Stimulated activated CD8-positive, alpha-beta memory T cell treated with anti-CD3 and anti-CD28 coated beads, Interleukin-7, amount 100 ng/mL, for 48 hours (primary cell): ENCODE results near the gene INHBE.
"Not testable (repeated sequence)": the region's sequence is repeated elsewhere in the genome, so short reads cannot be mapped to it uniquely, and the experiment has no call there.

ENCODE experiments used
- DNase-seq, 2 donors: peaks; one replicate each; pipeline ENCODE4 v3.0.0-alpha.2; 2020; ENCODE audit warnings: low read depth in 1 of 2; ENCODE audit errors: extremely low read depth in 1 of 2

Gene INHBE, protein sequence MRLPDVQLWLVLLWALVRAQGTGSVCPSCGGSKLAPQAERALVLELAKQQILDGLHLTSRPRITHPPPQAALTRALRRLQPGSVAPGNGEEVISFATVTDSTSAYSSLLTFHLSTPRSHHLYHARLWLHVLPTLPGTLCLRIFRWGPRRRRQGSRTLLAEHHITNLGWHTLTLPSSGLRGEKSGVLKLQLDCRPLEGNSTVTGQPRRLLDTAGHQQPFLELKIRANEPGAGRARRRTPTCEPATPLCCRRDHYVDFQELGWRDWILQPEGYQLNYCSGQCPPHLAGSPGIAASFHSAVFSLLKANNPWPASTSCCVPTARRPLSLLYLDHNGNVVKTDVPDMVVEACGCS

DNA sequence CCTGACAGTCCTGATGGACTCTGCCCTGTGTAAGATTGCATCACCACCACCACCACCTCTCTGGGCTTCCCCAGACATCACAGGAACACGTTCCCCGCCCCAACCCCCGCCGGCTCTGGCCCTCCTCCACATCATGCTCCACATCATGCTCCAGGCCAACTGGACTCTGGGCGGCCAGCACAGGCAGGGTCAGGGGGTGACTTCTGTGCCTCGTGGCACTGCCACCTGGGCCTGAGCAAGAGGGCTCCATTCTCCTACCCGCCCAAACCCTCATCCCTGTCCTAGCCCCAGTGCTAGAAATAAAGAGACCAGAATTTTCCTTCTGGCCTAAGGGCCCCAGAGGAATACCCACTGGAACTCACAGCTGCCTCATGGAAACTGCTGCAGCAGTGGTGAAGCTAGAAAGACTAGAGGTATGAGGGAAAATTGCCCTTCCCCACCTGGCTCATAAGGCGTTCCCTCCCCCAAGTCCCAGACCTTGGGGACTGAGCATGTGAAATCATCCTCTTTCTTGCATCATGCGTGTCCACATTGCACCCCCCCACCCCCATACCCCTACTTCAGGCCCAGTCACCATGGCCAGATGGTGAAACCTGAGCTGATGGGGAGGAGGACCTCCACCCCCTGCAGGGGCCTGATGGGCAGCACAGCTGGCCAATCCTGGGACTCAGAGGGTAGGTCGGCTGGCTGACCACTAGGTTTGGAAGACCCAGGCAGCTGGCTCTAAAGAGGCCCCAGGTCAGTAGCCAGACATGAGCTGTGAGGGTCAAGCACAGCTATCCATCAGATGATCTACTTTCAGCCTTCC, at the start of gene INHBE:
Gene INHBE, plus strand, starts transcription at position 742 of the 808 bp plus-strand sequence. CDS start 230 bp downstream, outside the sequence.
- no peak for DNase-seq

DNA sequence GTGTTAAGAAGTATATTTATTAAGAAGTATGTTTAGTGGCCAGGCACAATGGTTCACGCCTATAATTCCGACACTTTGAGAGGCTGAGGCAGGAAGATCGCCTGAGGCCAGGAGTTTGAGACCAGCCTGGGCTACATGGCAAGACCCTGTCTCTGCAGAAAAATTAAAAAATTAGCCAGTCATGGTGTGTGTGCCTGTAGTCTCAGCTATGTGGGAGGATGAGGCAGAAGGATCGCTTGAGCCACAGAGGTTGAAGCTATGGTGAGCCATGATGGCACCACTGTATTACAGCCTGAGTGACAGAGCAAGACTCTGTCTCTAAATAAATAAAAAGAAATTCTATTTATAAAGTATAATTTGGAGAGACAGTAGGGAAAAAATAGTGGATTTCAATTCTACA, 44.6 kb upstream of the INHBE start:
- no peak for DNase-seq

DNA sequence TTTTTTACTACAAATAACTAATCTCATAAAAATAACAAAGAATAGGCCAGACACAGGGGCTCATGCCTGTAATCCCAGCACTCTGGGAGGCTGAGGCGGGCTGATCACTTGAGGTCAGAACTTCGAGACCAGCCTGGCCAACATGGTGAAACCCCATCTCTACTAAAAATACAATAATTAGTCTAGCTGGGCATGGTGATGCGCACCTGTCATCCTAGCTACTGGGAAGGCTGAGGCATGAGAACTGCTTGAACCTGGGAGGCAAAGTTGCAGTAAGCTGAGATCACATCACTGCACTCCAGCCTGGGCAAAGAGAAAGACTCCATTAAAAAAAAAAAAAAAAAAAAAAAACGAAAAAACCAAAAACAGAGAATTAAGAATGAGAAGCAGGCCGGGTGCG, 40.9 kb upstream of the INHBE start:
- not testable (repeated sequence) for DNase-seq

DNA sequence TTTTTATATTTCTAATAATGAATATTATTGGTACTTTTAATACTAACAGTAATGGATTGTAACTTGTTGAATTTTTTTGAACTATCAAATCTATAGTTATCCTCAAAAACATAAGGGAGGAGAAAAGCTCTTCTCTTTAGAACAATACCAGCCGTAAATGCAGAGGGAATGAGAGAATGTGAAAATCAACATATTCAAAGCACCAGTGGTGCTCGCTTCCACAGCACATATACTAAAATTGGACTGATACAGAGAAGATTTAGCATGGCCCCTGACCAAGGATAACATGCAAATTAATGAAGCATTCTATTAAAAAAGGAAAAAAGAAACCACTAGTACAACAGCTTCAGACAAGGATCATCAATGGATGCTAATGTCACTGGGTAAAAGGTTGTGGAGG, 40.0 kb upstream of the INHBE start:
- DNase-seq, result no peak

DNA sequence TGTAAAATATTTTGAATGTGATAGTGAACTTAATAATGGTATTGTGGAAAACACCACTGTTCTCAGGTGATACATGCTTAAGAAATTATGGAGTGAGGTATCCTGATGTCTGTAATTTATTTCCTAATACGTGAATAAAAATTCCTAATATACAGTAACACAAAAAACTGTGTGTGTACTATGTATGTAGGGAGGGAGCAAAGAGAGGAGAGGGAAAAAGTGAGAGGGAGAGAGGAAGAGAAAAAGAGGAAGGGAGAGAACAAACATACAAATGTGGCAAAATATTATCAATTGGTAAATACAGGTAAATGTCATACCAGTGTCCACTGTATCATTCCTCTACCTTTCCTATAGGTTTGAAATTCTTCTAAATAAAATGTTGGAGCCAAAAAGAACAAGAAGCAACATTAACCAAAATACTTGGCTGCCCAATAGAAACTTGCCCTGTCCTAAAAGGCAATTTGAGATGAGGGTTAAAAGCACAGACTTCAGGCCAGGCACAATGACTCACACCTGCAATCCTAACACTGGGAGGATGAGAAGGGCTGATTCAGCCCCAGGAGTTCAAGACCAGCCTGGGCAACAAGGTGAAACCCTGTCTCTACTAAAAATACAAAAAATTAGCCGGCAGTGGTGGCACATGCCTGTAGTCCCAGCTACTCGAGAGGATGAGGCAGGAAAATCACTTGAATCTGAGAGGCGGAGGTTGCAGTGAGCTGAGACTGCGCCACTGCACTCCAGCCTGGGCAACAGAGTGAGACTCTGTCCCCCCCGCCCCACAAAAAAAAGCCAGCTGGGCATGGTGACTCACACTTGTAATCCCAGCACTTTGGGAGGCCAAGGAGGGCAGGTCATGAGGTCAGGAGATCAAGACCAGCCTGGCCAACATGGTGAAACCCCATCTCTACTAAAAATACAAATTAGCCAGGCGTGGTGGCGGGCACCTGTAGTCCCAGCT, 38.8 kb upstream of the INHBE start:
- DNase-seq, result no peak

DNA sequence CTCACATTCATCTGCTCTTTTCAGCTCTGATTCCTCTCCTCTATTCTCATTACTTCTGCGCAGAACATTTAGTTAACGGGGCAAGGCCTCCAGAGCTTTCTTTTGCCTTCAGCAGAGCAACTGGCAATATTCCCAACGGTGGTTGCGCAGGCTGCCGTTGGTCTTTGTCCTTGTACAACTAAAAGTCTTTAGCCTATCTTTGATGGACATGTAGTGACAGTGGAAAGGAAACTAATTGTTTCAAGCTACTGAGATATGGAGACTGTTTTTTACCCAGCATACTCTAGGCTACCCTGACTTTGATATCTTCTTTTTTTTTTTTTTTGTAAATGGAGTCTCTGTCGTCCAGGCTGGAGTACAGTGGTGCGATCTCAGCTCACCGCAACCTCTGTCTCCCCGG, 36.9 kb upstream of the INHBE start:
- DNase-seq, result no peak

DNA sequence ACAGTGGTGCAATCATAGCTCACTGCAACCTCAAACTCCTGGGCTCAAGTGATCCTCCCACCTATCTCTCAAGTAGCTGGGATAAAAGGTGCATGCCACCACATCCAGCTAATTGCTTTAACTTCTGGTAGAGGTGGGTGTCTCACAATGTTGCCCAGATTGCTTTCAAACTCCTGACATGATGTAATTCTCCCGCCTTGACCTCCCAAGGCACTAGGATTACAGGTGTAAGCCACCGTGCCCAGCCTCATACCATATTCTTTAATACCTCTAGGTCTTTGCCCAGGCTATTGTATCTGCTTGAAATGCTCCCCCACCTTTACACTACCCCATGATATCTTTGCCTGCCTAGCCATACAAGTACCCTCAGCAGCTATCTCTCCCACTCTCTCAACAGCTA, 35.6 kb upstream of the INHBE start:
- no peak for DNase-seq

DNA sequence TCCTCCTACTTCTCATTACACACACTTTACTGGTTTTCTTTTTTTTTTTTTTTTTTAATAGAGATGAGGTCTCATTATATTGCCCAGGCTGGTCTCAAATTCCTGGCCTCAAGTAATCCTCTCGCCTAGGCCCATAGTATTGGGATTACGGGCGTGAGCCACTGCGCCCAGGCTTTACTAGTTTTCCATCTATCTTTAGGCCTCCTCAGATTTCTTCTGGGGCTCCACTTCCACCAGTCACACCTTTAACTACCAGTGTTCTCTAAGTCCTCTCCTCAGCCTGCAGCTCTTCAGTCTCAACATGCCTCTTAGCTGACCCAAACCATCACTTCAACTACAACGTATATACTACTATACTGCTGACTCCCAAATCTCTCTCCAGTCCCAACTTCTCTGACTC, 34.6 kb upstream of the INHBE start:
- DNase-seq, result no peak

DNA sequence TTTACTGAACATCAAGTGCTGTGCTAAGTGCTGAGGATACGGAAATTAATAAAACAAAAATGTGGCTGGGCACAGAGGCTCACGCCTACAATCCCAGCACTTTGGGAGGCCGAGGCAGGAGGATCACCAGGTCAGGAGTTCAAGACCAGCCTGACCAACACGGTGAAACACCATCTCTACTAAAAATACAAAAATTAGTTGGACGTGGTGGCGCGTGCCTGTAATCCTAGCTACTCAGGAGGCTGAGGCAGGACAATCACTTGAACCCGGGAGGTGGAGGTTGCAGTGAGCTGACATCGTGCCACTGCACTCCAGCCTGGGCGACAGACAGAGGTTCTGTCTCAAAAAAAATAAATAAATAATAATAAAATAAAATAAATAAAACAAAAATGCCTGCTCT, 28.2 kb upstream of the INHBE start:
- DNase-seq, result not testable (repeated sequence)

DNA sequence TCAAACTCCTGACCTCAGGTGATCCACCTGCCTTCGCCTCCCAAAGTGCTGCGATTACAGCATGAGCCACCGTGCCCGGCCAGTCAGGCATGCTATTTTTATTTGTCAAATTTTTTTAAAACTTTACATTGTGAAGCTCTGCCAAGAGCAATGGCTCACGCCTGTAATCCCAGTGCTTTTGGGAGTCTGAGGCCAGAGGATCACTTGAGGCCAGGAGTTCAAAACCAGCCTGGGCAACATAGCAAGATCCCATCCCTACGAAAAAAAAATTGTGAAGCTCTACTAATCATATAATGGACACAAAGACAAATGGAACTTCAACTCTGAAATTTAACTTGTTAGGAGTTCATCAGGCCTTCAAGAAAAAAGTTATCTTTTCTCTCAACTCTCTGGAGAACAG, 26.1 kb upstream of the INHBE start:
- no peak for DNase-seq

DNA sequence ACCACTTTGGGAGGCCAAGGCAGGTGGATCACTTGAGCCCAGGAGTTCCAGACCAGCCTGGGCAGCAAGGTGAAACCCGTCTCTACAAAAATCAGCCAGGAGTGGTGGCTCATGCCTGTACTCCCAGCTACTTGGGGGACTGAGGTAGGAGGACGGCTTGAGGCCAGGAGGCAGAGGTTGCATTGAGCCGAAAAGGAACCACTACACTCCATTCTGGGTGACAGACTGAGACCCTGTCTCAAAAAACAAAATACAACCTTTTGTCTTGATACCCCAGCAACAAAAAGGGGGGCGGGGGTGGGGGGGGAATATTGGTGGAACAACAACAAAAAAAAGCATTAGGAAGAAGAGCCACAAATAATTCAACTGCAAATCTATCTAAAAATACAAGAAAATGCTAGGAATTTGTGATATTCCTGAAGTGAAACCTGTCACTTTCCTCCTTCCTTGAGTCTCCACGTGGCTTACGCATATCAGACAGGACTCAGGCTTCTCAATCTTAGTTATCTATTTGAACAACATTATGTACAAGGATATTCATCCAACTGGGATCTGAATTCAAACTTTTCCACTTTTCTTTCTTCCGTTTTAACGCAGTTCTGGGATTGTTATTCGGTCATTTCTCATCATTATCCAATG, 25.5 kb upstream of the INHBE start:
- no peak for DNase-seq

DNA sequence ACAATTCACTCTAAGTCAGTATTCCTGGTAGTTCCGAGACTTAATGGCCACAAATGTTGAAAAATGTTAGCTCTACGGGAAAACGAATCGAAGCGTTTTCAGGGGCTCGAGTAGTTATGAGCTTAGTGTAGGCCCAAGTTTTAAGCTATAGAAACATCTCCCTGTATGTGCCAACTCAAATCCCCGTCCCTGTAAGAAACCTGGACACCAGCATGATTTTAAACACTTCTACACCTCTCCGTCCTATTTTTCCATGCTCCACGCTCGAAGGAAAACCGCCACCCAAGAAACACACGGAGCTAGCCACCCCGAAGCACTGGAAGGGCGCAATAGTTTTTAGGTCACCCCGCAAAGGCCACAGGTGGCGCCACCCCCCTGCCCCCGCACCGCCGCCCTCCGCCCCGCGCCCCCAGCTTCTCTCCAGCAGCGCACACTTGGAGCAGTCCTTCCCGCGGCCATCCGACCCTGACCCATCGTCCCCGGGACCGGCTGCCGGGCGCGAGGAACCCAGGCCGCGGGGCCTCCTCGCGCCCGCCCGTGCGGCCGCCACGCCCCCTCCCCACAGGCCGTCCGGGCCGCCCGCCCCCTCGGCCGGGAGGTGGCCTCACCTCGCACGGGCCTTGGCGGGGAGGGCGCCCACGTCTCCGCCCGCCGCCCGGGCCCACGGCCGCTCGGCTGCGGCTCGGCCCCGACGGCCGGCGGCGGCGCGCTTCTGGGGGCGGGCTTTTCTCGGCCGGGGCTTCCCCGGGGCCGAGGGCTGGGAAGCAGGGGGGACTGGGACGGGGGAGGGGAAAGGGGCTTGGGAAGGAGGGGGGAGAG, 24.8 kb upstream of the INHBE start:
- peak in 1 of 2 donors; percentile 12 for DNase-seq

DNA sequence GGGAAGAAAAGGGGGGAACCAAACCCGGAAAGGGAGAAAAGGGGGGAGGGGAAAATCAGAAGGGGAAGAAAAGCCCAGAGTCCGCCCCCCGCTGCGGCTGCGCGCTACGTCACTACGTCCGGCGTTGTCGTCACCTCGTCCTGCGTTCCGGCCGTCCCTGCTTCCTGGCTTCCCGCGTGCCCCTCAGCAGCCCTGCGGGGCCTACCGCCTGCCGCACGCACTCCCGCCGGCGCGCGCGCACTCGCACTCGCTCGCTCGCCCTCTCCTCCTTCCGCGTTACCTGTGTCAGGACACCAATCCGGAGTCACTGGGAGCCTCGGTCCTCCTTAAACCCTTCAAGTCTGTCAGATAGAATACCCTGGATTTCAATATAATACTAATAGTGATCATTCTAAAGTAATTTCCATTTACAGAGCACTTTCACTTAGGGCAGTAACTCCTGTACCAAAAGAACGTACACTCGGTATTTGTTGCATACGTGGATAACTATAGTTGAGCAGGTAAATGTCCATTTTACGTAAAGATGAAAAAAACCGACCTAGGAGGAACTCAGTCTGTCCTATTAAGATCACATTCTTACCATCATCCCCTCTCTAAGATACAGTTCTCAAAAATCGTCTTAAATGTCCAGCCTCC, 24.1 kb upstream of the INHBE start, which contains the start of gene R3HDM2:
Gene R3HDM2, minus strand, starts transcription at position 113 of the 636 bp plus-strand sequence. CDS start 120,615 bp downstream, outside the sequence.
- DNase-seq, result peak; percentile 94 to 96

DNA sequence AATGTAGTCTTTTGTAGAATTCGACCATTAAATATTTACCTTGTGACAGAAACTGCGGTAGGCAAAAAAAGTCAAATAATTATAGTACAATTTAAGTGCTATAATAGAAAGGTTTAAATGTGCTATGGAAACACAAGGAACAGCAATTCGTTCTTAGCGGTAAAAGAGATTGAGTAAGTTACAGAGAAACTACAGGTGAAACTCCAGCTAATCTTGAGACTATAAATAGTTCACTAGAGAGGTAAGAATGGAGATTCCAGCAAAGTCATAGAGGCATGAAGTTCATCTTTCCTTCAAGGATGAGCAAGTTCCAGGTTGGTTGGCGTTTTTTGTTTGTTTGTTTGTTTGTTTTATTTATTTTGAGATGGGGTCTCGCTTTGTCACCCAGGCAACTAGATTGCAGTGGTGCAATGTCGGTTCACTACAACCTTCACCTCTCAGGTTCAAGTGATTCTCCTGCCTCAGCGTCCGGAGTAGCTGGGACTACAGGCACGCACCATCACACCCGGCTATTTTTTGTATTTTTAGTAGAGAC, 23.4 kb upstream of the INHBE start:
- no peak for DNase-seq

DNA sequence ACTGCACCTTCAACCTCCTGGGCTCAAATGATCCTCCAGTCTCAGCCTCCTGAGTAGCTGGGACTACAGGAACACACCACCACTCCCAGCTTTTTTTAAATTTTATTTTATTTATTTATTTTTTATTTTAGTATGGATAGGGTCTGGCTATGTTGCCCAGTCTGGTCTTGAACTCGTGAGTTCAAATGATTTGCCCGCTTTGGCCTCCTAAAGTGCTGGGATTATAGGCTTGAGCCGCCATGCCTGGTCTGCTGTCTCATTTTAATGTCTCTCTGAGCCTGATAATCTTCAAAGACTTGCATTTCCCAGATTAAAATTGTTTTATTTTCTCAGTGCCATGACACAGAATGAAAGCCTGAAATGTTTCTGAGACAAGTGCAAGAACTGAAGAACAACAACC, 21.7 kb upstream of the INHBE start:
- DNase-seq, result no peak

DNA sequence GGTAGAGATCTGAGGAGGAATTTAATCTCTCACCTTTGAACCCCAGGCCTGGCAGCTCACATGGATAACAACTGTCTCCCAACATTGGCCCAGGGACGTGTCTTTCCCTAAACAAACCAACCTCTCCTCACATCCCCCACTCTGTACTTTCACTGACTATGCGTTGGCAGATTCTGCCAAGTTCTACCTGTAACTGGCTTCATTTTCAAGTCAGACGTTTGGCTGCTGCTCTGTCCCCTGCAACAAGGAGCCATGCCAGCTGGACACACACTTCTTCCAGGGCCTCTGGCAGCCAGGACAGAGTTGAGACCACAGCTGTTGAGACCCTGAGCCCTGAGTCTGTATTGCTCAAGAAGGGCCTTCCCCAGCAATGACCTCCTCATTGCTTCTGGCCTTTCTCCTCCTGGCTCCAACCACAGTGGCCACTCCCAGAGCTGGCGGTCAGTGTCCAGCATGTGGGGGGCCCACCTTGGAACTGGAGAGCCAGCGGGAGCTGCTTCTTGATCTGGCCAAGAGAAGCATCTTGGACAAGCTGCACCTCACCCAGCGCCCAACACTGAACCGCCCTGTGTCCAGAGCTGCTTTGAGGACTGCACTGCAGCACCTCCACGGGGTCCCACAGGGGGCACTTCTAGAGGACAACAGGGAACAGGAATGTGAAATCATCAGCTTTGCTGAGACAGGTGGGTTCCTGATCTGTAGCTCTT, 20.4 kb upstream of the INHBE start, which contains the start of gene INHBC:
Gene INHBC, plus strand, starts transcription at position 268 of the 707 bp plus-strand sequence. Its CDS starts 103 bp downstream, at position 371.
- DNase-seq, result no peak

DNA sequence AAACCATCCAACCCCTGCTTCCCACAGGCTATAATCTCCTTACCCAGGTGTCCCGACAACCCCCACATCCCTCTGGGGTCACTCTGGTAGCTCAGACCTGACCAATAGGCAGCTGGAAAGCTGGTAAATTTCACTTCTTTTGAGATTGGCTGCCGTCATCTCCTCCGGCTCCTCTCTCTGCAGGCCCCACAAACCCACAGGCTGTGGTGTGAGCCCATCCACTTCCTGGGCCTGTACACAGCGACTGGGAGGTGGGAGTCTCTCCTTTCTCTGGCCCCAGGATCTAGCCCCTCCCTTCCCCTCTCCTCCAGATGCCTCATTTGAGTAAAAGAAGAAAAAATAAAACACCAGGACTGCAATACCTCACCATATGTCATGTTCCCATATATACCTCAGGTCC, 19.8 kb upstream of the INHBE start:
- no peak for DNase-seq

DNA sequence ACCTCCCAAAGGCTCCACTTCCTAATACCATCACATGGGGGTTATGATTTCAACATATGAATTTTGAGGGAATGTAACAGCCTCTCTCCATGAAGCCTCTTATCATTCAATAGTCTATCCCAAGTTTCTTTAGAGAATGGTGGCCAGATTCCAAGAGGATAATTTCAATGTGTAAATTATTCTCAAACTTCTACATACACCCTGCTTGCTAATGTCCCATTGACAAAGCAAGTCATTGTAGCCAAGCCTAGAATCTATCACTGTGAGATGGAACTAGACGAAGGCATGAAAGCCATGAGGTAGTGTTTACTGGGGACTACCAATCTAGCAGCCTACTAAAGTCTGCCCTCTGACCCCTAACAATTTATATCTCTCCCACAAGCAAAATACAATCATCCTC, 16.7 kb upstream of the INHBE start:
- no peak for DNase-seq
